Smooth muscle cell (in vitro differentiated cells): ENCODE data around the gene FAM219B. TPM values are rescaled to one million over a fixed set of nuclear protein-coding genes. Genes with fewer than 3 reads are reported as not detected.
"Not testable (repeated sequence)": the region's sequence is repeated elsewhere in the genome, so short reads cannot be mapped to it uniquely, and the experiment has no call there.

ENCODE experiments used
- DNase-seq: peaks from one replicate; lab custom pipeline; 2025; ENCODE audit not compliant: unreplicated experiment; lab: John Stamatoyannopoulos, UW
- H2AFZ ChIP-seq: fragments of 200-600 bp; sonication (generic); 2 replicates; pipeline ENCODE4 v1.6.0; 2016; ENCODE audit warnings: antibody characterized with exemption, low read depth, mild to moderate bottlenecking
- H3F3A ChIP-seq: fragments of 200-600 bp; sonication (generic); 2 replicates; pipeline ENCODE4 v1.6.0; 2017; ENCODE audit warnings: antibody characterized with exemption, low read depth
- H3K27ac ChIP-seq: fragments of 200-600 bp; sonication (generic); 2 replicates; pipeline ENCODE4 v1.5.1; 2016; ENCODE audit warnings: low read depth, mild to moderate bottlenecking
- H3K27me3 ChIP-seq: fragments of 200-600 bp; sonication (generic); 2 replicates; pipeline ENCODE4 v1.6.1; 2016; ENCODE audit warnings: low read depth, mild to moderate bottlenecking
- H3K36me3 ChIP-seq: fragments of 200-600 bp; sonication (generic); 2 replicates; pipeline ENCODE4 v1.5.1; 2016; ENCODE audit warnings: low read depth
- H3K4me1 ChIP-seq: fragments of 200-600 bp; sonication (generic); 2 replicates; pipeline ENCODE4 v1.5.1; 2016; ENCODE audit warnings: low read depth
- H3K4me2 ChIP-seq: fragments of 200-600 bp; sonication (generic); 2 replicates; pipeline ENCODE4 v1.6.0; 2016; ENCODE audit warnings: mild to moderate bottlenecking
- H3K4me3 ChIP-seq: fragments of 200-600 bp; sonication (generic); 2 replicates; pipeline ENCODE4 v1.5.1; 2016; ENCODE audit warnings: mild to moderate bottlenecking
- H3K79me2 ChIP-seq: fragments of 200-600 bp; sonication (generic); 2 replicates; pipeline ENCODE4 v1.6.0; 2016; ENCODE audit warnings: low read depth, mild to moderate bottlenecking
- H3K9ac ChIP-seq: fragments of 200-600 bp; sonication (generic); 2 replicates; pipeline ENCODE4 v1.6.0; 2016; ENCODE audit warnings: low read depth
- H3K9me3 ChIP-seq: fragments of 200-600 bp; sonication (generic); replicated peaks from 2 replicates; pipeline ENCODE4 v1.5.1; 2016; ENCODE audit warnings: low read depth
- H4K20me1 ChIP-seq: fragments of 200-600 bp; sonication (generic); 2 replicates; pipeline ENCODE4 v1.6.0; 2016; ENCODE audit warnings: low read depth
- CTCF ChIP-seq: fragments of 200-600 bp; sonication (generic); IDR thresholded peaks from 2 replicates; pipeline ENCODE4 v1.5.1; 2017; ENCODE audit warnings: borderline replicate concordance, mild to moderate bottlenecking, antibody characterized with exemption; ENCODE audit not compliant: insufficient read depth, poor library complexity, severe bottlenecking
- WGBS: methylation state at CpG from one replicate; pipeline ENCODE4 v1.1.7; 2016; ENCODE audit warnings: low lambda C conversion rate; 5-methylcytosine and 5-hydroxymethylcytosine counted together
- polyA plus RNA-seq: library from polyadenylated mRNA; unstranded; fragments of >200 nt; fragmentation: Nextera tagmentation; extraction: Ambion mirVana; gene quantifications from 2 replicates; pipeline ENCODE4 v1.2.1, GENCODE V29; 2016
- total RNA-seq: library from RNA; depleted of rRNA; stranded (reverse); fragments of >200 nt; gene quantifications from 2 replicates; pipeline ENCODE4 v1.2.3, GENCODE V29; 2014

The FAM219B gene
- total and polyA plus RNA-seq, 2 experiments from 2014 or later = 37.1 to 52.4 TPM

- Histone ChIP-seq H3F3A (peaks cover 15% of the 10 kb centered on the region), H3K9me3 (no peaks in the 10 kb centered on the region), H3K36me3 (no peaks in the 10 kb centered on the region), H3K79me2 (peaks cover 20% of the 10 kb centered on the region), H3K4me2 (no peak overlapping the region), H2AFZ (no peak overlapping the region), H3K27me3 (no peaks in the 10 kb centered on the region), H3K27ac (peak overlapping the region; percentile 5), H4K20me1 (peaks cover 10% of the 10 kb centered on the region), H3K4me3 (no peak overlapping the region), H3K9ac (no peak overlapping the region), H3K4me1 (peaks cover 11% of the 10 kb centered on the region)
- TF ChIP-seq CTCF = peak; percentile 94
- 24% methylated on average over 5 of the region's 5 CpGs for WGBS
- no peak for DNase-seq
Measured at GRCh38 chr15:74901612-74902063, 5.0 kb downstream of the FAM219B start.

- no peak overlapping the region for H3K9ac ChIP-seq
- no peak overlapping the region for H3K4me2 ChIP-seq
- H4K20me1 ChIP-seq = peaks cover 3% of the 10 kb centered on the region
- no peak overlapping the region for H3K4me3 ChIP-seq
- no peak overlapping the region for H2AFZ ChIP-seq
- no peaks in the 10 kb centered on the region for H3K79me2 ChIP-seq
- H3K4me1 ChIP-seq = no peaks in the 10 kb centered on the region
- no peak for TF ChIP-seq CTCF
- WGBS = 97% methylated on average over 6 of the region's 6 CpGs
- H3K36me3 ChIP-seq = no peaks in the 10 kb centered on the region
- H3K27ac ChIP-seq = no peak overlapping the region
- DNase-seq = no peak
- peaks cover 10% of the 10 kb centered on the region for H3F3A ChIP-seq
- no peaks in the 10 kb centered on the region for H3K9me3 ChIP-seq
- H3K27me3 ChIP-seq = no peaks in the 10 kb centered on the region
Measured at GRCh38 chr15:74897300-74897701, 9.3 kb downstream of the FAM219B start.

- TF ChIP-seq CTCF = no peak
- H3K4me2 ChIP-seq = no peak overlapping the region
- no peaks in the 10 kb centered on the region for H3K79me2 ChIP-seq
- H3K36me3 ChIP-seq = no peaks in the 10 kb centered on the region
- H4K20me1 ChIP-seq = peaks cover 3% of the 10 kb centered on the region
- H3K4me1 ChIP-seq = no peaks in the 10 kb centered on the region
- H3K9me3 ChIP-seq = no peaks in the 10 kb centered on the region
- no peak for DNase-seq
- no peak overlapping the region for H3K4me3 ChIP-seq
- no peak overlapping the region for H2AFZ ChIP-seq
- no peak overlapping the region for H3K9ac ChIP-seq
- no peaks in the 10 kb centered on the region for H3K27me3 ChIP-seq
- no peak overlapping the region for H3K27ac ChIP-seq
- WGBS = 98% methylated on average over 3 of the region's 3 CpGs
- peaks cover 10% of the 10 kb centered on the region for H3F3A ChIP-seq
Measured at GRCh38 chr15:74896316-74896715, 10.3 kb downstream of the FAM219B start.

GRCh38 chr15:74895830-74896229, 10.8 kb downstream of the FAM219B start:
- H3K9me3 ChIP-seq = no peaks in the 10 kb centered on the region
- H3K4me1 ChIP-seq = peaks cover under 1% of the 10 kb centered on the region
- no peaks in the 10 kb centered on the region for H3K36me3 ChIP-seq
- peaks cover 3% of the 10 kb centered on the region for H4K20me1 ChIP-seq
- peaks cover 10% of the 10 kb centered on the region for H3F3A ChIP-seq
- WGBS = 99% methylated on average over 6 of the region's 6 CpGs
- no peak overlapping the region for H3K27ac ChIP-seq
- no peak overlapping the region for H2AFZ ChIP-seq
- no peak for TF ChIP-seq CTCF
- H3K4me2 ChIP-seq = no peak overlapping the region
- no peak overlapping the region for H3K4me3 ChIP-seq
- no peak for DNase-seq
- no peaks in the 10 kb centered on the region for H3K27me3 ChIP-seq
- H3K79me2 ChIP-seq = no peaks in the 10 kb centered on the region
- H3K9ac ChIP-seq = no peak overlapping the region

- H2AFZ ChIP-seq, DNase-seq, H3K27ac ChIP-seq, H3K9me3 ChIP-seq, H3K4me2 ChIP-seq, H3K9ac ChIP-seq, H3K4me3 ChIP-seq, H4K20me1 ChIP-seq, H3F3A ChIP-seq, H3K4me1 ChIP-seq, H3K36me3 ChIP-seq, H3K79me2 ChIP-seq, H3K27me3 ChIP-seq: not testable (repeated sequence)
- WGBS = 97% methylated on average over 7 of the region's 7 CpGs
Measured at GRCh38 chr15:74894383-74894782, 12.3 kb downstream of the FAM219B start.
